Neural crest cell (in vitro differentiated cells): Measurements from ENCODE around the gene KCTD4. TPM values are rescaled to one million over a fixed set of nuclear protein-coding genes. Genes with fewer than 3 reads are reported as not detected.

ENCODE experiments used
- DNase-seq: peaks from one replicate; pipeline ENCODE4 v3.0.0; 2021; ENCODE audit warnings: low read depth, mixed read lengths, low spot score
- H3K27ac Mint-ChIP-seq: one replicate; pipeline ENCODE4 v1.8.0; 2021; ENCODE audit warnings: mild to moderate bottlenecking, mixed read lengths; ENCODE audit not compliant: unreplicated experiment
- H3K27me3 Mint-ChIP-seq: 2 replicates; pipeline ENCODE4 v1.8.0; 2021; ENCODE audit warnings: low read depth, mild to moderate bottlenecking, mixed read lengths
- H3K36me3 Mint-ChIP-seq: 2 replicates; pipeline ENCODE4 v1.8.0; 2021; ENCODE audit warnings: low read depth, mild to moderate bottlenecking, mixed read lengths
- H3K4me1 Mint-ChIP-seq: 2 replicates; pipeline ENCODE4 v1.8.0; 2021; ENCODE audit warnings: mixed read lengths
- H3K4me3 Mint-ChIP-seq: one replicate; pipeline ENCODE4 v1.8.0; 2021; ENCODE audit warnings: mild to moderate bottlenecking, mixed read lengths
- H3K9me3 Mint-ChIP-seq: 2 replicates; pipeline ENCODE4 v1.8.0; 2021; ENCODE audit warnings: mixed read lengths
- CTCF ChIP-seq: fragments of 200-600 bp; sonication (generic); conservative IDR thresholded peaks from 2 replicates; pipeline ENCODE4 v1.5.0; 2021; ENCODE audit warnings: antibody characterized with exemption, mild to moderate bottlenecking
- total RNA-seq: library from RNA; stranded (reverse); gene quantifications from 2 replicates; pipeline ENCODE4 v1.2.1, GENCODE V29; 2021

KCTD4 gene
- total RNA-seq, 1 donor from 2014 or later: not detected

- Mint-ChIP-seq H3K36me3 (no peaks in the 10 kb centered on the region), H3K27ac (no peak overlapping the region), H3K4me3 (no peak overlapping the region), H3K27me3 (no peaks in the 10 kb centered on the region), H3K9me3 (no peaks in the 10 kb centered on the region), H3K4me1 (peaks cover 7% of the 10 kb centered on the region)
- TF ChIP-seq CTCF: no peak
- no peak for DNase-seq
These were observed 22.3 kb downstream of the KCTD4 start for GRCh38 chr13:45178349-45179162.

GRCh38 chr13:45174478-45174877 lies 26.4 kb downstream of the KCTD4 start:
- no peak for DNase-seq
- TF ChIP-seq CTCF: no peak
- peaks cover 8% of the 10 kb centered on the region for H3K36me3 Mint-ChIP-seq
- H3K27me3 Mint-ChIP-seq: no peaks in the 10 kb centered on the region
- H3K4me3 Mint-ChIP-seq: no peak overlapping the region
- H3K4me1 Mint-ChIP-seq: peaks cover 7% of the 10 kb centered on the region
- H3K9me3 Mint-ChIP-seq: no peaks in the 10 kb centered on the region
- no peak overlapping the region for H3K27ac Mint-ChIP-seq

GRCh38 chr13:45168555-45168930 lies 32.3 kb downstream of the KCTD4 start:
- peaks cover 9% of the 10 kb centered on the region for H3K4me1 Mint-ChIP-seq
- no peak for DNase-seq
- H3K27me3 Mint-ChIP-seq: no peaks in the 10 kb centered on the region
- no peak overlapping the region for H3K4me3 Mint-ChIP-seq
- H3K36me3 Mint-ChIP-seq: peaks cover 8% of the 10 kb centered on the region
- H3K9me3 Mint-ChIP-seq: no peaks in the 10 kb centered on the region
- no peak for TF ChIP-seq CTCF
- H3K27ac Mint-ChIP-seq: no peak overlapping the region

GRCh38 chr13:45167611-45168554 lies 33.0 kb downstream of the KCTD4 start:
- DNase-seq: no peak
- Mint-ChIP-seq H3K36me3 (peaks cover 8% of the 10 kb centered on the region), H3K4me1 (peaks cover 9% of the 10 kb centered on the region), H3K4me3 (no peak overlapping the region), H3K9me3 (no peaks in the 10 kb centered on the region), H3K27me3 (no peaks in the 10 kb centered on the region), H3K27ac (no peak overlapping the region)
- no peak for TF ChIP-seq CTCF

- Mint-ChIP-seq H3K36me3 (peaks cover 3% of the 10 kb centered on the region), H3K9me3 (no peaks in the 10 kb centered on the region), H3K4me1 (peaks cover 9% of the 10 kb centered on the region), H3K27ac (no peak overlapping the region), H3K27me3 (no peaks in the 10 kb centered on the region), H3K4me3 (no peak overlapping the region)
- no peak for TF ChIP-seq CTCF
- DNase-seq: no peak
These were observed 34.0 kb downstream of the KCTD4 start for GRCh38 chr13:45166858-45167257.
